Activated CD8-positive, alpha-beta memory T cell treated with anti-CD3 and anti-CD28 coated beads, Interleukin-2, amount 50 U/mL, for 1 hour (primary cell): ENCODE data around the gene MYL3.

ENCODE experiments used
- DNase-seq: peaks from one replicate; pipeline ENCODE4 v3.0.0-alpha.2; 2020; ENCODE audit errors: extremely low read depth

Gene MYL3

DNA sequence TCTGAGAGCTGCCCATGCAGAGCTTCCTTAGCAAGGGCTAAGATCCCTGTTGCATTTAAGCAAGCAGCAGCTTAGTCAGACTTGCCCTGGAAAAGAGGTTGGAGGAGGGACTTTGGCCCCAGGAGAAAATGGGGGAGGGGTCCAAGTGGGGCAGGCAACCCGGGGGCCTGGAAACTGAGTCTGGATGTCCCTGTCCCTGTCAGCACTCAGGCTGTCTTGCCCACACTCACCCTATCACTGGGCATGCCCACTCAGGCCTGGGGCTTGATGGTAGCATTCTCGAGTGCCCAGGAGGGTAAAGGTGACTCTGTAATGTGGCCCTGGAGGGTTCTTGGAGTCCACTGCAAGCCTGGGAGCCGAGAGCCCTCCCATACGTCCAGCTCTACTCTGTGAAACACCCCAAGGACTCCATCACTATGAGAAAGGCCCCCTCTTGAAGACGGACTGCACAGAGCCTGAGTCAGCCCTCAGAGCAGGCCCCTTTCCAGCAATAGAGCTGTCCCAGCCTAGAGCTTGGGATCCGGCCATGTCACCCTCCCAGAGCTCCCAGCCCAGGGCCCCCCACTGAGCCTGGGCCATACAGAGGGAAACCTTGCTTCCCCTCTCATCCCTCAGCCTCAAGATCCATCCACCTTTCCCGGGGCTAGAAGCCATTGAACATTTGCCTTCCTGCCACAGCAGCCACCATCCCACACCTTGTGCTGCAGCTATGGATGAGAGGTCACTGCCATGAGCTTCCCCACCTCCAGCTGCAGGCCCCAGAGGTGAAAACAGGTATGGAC lies 13.4 kb downstream of the MYL3 start:
- DNase-seq: no peak

DNA sequence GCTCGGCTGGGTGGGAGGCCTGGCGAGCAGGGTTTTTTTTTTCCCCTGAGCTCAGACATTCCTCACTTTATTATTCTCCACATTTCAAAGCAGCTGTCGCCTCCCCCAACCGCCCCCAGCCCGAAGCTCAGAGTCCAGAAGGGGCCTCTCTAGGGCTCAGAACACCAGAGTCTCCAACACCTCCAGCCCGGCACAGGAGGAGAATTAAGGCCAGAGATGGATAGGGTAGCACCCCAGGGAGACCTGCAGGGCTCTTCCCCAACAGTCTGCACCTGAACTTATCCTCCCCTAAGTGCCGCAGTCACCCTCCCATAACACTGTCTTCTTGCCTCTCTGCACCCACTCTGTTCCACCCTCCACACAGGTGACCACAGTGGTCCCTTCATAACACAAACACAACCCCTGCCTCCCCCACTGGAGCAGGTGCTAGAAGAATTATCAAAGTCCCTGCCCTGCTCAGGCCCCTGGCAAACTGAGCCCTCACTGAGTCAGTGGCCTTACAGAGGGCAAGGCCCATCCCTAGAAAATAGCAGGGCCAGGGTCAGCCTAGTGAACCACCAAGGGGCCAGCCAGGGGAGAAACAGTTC lies 14.1 kb downstream of the MYL3 start:
- DNase-seq: no peak

DNA sequence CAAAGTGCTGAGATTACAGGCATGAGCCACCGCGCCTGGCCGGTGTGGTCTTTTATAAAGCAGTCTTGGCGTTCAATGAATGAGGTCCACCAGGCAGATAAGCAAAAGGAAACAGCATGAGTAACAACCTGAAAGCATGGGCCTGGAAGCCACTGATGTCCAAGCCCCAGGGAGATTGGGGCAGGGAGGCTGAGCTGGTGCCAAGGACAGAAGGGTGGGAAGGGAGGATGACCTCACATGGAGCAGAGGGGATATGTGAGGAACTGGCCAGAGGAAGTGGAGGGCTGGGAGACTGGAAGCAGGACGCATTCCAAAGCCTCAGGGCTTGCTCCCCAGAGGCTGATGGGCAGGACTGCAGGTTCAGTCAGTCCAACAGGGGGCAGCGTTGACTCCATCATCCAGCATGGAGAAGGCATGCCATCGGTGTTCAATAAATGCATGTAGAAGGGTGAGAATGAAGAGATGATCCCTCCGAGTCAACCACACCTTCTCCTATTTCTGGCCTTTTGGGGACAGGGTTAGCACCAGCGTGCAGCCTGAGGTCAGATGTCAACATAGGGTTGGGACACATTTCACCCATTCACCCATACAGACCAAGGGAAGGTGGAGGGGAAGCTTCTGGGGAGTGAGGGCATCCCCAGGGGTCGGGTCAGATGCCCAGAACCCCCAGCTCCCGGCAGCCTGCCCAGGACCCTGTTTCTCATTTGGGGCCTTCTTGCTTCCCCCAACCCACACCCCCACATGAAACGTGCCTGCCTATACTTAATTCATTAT lies 14.8 kb downstream of the MYL3 start:
- DNase-seq: no peak

DNA sequence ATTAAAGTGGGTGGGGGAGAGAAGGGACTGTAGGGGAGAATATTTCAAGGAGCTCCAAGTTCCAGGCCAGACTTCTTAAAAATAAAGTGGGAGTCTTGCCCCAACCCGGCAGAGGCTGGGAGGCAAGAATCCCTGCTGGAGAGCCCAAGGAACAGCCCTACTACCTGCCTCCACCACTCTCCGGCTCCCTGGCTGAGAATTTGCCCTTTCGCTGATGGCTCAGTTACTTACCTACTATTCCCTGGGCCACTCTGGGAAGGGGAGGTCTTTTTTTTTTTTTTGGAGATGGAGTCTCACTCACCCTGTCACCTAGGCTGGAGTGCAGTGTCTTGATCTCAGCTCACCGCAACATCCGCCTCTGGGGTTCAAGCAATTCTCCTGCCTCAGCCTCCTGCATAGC lies 15.5 kb downstream of the MYL3 start:
- no peak for DNase-seq

DNA sequence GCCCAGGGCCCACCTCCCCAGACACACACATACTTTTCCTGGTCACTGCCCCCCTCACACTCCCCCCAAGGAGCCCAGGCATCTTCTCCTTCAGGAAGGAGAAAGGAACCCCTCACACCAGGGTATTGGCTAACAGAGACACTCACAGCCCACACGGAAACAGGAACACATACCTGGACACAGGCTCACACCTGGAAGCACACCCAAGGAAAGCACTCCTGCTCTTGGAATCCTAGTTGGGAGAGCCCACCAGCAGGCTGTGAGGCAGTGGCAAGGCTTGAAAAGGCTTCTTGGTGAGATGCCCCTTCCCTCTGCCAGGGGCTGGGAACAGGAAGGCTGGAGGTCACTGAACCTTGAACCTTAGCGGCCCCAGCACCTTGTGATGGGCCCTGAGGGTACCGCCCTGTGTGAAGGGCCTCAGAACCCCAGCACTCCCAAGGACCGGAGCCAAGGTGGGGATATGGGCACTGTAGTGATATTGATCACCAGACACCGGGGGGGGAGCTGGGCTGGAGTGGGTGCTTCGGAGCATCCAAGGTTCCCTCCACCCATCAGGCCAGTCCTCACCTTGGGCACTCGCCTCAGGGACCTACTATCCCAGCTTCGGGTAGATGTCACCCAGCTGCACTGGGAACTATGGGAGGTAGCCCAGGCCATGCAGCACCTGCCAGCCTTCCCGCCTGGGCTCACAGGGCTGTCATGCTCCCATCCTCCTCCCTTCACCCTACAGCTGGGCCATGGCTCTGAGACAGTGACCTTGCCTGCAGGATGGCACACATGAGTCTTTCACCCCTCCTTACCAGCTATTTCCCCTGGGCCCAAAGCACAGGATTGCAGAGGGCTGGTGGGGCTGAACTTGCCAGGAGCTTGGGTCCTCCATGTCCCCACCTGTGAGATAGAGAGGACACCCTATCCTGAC lies 16.4 kb downstream of the MYL3 start:
- no peak for DNase-seq

DNA sequence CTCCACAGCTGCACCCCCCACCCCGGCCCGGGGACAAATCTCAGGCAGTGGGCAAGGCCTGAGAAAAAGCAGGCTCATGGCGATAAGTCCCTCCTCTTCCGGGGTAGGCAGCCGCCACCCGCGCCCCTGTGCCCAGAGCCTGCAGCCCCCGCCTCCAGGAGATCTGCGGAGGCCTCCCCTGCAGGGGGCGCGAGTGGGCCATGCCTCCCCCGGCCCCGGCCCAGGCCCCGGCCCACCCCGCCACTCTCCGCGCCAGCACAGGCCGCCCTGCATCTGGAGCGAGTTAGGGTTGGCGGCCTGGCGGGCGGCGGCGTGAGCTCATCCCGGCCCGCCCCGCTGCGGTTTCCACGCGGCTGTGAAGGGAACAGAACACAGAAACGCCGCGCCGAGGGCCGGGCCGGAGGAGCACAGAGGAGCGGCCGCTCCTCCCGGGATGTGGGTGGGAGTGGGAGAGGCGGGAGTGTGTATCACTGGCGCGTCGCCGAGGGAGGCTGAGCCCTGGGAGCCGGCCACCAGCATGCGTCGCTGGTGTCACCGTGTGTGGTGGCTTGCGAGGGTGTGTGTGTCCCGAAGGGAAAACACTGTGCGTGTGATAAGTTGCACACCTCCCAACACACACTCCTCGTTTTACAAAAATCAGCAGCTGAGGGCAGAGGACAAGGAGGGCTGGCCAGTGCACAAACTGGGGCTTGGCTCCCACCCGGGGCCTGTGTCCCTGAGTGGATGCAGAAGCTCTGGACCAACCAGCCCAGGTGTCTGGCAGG lies 17.2 kb downstream of the MYL3 start:
- DNase-seq: peak; percentile 20

DNA sequence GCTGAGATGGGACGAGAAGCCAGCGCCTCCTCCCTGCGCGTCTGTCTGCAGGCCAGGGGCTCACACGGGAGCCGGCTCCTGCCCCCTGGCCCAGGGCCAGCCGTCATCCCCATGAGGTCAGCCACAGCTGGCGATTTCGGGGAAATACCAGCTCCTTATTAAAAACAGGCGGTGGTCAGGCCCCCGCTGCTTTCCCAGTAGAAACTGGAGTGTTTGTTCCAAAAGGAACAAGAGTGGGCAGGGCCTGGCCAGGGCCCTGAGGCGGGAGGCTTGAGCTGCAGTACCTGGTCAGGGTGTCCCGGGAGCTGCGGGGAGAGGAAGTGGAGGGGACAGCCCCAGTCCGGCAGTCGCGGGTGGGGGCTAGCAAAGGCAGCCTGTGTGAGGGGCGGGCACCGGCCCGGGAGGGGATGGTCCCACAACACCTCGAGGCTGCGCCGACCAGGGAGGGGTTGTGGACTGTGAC lies 17.8 kb downstream of the MYL3 start:
- DNase-seq: no peak

DNA sequence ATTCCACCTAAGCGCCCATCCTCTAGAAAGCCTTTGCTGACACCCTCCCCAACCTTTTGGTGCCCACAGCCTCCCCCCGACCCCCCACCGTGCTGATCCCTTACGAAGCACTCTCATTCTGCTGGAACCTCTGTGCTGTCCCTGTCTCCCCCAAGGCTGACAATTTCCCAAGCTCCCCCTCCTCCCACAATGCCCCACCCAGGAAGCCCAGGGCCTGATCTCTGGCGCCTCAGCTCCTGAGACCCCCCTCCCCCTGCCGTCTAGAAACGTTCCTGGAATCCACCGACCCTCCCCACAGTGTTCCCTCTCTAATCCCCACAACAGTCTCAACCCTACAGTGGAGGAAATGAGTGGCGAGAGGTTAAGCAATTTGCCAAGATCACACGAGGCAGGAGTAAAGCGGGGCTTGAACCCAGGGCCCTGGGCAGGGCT lies 18.3 kb downstream of the MYL3 start:
- DNase-seq: no peak

DNA sequence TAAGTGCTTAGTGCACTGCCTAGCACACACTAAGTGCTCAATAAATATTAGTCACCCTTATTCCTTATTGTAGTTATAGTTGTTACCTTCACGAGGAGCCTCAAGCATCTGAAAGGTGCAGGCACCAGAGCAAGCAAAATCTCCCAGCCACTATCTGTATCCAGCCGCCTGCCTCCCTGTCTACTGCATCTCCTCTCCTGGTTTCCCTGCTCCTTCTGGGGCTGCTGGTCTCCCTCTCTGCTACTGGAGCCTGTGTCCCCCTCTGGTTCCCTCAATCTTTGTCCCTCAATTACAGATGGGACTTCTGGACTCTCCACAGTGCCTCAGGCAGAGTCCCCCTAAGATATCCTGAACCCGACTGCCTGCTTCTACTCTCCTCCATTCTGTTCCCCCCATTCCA lies 18.8 kb downstream of the MYL3 start:
- no peak for DNase-seq

DNA sequence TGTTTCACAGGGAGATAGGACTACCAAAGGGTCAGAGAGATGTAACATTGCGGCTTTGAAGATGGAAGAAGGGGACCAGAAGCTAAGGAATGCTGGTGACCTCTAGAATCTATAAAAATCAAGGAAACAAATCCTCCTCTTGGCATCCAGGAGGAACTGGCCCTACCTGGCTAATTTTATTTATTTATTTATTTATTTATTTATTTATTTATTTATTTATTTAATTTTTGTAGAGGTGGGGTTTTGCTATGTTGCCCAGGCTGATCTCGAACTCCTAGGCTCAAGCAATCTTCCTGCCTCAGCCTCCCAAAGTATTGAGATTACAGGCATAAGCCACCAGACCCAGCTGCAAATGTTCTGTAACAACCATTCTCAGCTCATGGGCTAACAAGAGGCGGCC lies 19.7 kb downstream of the MYL3 start:
- no peak for DNase-seq

DNA sequence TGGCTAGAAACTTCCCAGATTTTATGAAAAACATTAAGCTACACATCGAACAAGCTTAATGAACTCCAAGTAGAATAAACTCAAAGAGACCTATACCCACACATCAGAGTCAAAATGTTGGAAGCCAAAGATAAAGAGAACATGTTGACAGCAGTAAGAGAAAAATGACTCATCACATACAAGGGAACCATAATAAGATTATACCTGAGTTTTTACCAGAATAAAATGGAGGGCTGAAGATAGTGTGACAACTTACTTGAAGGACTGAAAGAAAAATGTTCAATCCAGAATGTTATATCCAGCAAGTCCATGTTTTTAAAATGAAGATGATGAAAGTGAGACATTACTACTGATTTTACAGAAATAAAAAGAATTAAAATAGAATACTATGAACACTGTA lies 22.8 kb downstream of the MYL3 start:
- no peak for DNase-seq

DNA sequence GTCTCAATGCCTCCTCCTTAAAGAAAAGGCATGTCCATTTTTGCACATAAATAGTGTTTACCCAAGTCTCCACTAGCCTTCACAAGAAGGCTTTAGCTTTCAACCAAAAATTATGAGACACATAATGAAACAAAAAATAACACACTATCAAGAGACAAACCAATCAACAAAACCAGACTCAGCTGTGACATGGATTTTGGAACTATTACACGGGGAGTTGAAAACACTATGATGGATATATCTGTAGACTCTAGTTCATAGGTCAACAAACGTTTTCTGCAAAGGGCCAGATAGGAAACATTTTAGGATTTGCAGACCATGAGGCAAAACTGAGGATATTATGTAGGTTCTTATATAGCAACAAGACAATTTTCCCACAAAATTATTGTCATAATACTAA lies 24.9 kb downstream of the MYL3 start:
- no peak for DNase-seq

DNA sequence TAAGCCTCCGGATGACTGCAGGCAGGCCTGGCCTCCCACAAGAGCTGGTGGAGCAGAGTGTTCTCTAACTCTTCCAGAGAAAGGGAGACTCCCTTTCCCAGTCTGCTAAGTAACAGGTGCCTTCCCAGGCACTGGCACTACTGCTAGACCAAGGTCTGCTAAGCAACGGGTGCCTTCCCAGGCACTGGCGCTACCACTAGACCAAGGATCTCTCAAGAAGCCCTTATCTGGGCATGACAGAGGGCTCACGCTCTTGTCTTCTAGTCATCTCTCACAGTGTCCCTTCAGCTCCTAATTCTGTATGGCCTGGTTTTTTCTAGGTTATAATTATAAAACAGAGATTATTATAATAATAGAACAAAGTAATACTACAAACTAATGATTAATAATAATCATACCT lies 27.8 kb downstream of the MYL3 start:
- DNase-seq: no peak

DNA sequence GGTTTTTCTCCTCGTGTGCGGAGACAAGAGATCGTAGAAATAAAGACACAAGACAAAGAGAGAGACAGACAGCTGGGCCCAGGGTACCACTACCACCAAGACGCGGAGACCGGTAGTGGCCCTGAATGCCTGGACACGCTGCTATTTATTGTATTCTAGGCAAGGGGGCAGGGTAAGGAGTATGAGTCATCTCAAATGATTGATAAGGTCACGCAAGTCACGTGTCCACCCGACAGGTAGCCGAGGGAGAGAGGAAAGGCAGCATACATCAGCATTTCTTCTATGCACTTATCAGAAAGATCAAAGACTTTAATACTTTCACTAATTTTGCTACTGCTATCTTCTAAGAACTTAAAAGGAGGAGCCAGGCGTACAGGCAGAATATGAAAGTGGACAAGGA lies 28.2 kb downstream of the MYL3 start:
- no peak for DNase-seq

DNA sequence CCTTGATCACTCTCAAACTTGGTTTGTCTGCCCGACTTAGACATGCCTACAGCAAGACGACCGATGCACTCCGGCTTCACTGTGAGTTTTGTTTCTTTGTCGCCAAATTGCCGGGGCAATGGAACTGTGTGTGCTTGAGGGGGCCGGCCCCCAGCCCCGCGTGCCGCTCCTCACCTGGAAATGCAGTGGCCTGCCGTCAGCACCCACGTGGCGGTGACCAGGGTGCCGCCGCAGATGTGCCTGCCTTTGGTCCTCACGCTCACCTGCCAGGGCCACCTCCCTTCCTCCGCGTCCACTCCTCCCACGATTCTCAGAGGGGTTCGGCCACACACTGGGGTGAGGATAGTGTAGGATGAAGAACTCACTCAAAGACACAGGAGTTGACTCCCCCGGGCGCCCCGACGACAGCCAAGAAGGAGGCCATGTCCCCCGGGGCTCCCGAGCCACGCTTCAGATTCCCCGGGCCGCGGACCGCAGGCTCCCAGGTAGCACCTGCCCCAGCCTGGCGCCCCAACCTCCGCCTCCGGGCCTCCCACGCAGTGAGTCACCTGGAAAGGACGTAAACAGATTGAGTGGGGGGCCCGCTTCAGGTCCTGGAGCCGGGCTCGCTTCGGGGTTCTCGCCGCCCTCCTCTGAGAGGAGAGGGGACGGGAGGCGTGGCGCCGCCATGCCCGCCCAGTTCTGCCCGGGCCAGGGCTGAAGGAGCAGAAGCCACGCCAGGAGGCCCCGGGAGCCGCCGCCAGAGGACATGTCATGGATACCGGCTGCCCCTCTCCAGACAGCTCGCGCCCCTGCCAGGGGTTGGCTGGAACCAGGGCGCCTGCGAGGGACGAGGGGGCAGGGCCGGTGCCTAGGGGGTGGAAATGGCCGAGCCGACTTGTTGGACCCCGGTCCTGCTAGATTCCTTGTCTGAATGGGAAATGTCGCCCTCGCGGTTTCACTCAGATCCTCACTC lies 29.6 kb downstream of the MYL3 start:
- no peak for DNase-seq

DNA sequence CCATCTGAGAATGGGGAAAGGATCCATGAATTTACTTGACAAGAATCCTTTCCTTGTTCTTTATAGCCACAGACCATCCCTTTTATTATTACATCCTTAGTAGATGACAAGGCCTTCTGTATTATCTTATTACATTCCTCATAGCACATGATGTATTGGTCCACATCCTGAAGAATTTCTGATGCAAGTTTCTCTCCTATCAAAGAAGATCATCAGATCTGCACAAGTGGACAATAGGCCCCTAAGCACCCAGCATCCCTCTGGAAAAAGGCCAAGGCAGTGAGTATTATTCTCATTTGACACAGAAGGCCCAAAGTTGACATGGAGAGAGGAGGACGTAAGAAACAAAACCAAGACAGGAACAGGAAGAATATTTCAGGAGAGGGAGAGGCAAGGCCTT lies 31.4 kb downstream of the MYL3 start:
- no peak for DNase-seq

DNA sequence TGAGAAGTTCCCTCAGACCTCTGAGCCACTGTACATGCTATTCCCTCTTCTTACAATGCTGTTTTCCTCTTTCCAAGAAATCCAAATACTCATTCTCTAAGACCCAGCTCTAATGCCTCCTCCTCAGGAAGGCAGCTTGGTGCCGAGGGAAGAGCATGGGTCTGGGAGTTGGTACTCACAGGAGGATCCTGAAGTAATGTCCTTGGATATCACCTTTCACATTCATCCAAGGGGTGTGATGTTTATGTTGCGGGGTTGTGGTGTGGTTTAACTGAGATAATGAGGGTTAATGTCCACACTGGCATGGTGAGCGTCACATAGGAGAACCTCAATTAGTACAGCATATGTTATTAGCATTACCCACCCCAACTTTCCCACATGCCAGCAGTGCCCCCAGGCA lies 31.9 kb downstream of the MYL3 start:
- DNase-seq: no peak

DNA sequence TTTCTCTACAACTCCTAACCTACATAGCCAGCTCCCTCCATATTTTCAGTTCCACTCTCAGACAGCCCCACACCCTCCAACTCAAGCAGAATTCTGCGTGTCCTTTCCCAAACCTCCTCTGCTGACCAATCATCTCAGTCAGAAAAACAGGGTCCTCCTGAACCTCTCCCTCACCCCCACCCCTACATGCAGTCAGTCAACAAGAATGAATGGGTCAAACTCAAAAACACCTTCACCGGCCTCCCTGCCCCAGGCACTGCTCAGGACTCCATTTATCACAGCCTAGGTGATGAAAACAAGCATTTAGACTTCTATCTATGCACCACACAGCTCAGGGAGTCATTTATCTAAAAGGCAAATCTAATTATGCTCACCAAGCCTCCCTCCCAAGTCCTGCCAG lies 32.4 kb downstream of the MYL3 start:
- DNase-seq: no peak

DNA sequence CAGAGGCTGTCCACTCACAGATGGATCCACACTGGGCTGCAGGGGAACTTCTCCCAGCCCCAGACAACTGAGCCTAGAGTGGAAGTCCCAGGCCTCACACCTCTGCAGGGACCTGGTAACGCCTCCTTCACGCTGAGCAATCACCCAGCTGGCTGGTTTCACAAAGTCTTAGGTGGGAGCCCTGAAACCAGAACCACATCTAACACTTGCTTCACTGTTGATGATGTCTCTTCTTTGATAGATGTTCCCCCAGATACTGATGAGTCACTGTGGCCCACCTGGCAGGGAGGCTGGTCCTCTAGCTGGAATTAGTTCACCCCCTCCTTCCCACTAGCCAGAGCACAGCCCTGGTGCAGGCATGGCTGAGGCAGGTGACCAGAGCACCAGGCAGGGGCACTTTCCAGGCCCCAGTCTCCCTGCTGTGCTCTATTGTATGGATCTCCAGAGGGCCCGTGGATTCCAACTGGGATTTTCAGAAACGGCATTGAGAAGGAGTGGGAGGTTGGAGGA lies 33.5 kb downstream of the MYL3 start:
- no peak for DNase-seq

DNA sequence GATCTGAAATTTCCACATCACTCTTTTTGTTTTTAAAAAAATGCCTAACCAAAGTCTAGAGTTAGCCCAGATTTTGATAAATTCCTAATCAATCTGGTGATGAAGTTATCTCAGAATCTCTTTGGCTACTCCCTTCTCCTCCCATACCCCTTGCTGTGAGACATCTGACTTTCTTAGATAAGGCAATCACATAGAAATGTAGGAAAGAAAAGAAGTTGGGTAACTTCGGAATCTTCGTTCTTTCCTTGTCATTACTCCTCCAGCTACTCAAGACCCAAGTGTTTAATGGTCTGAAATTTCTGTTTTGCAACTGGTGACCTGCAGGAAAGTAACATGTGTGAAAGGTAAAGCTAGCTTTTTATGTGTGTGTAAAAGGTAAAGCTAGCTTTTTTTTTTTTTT lies 37.8 kb downstream of the MYL3 start:
- DNase-seq: no peak
